CD4-positive, alpha-beta T cell treated with Interferon alpha-2 for 1 hour (primary cell): ENCODE data around the gene DEFB113.

ENCODE experiments used
- DNase-seq, 2 donors: peaks; one replicate each; pipeline ENCODE4 v3.0.0-alpha.2; 2020 to 2022

Gene DEFB113

GRCh38 chr6:49934770-49935169, 34.7 kb downstream of the DEFB113 start:
- no peak for DNase-seq

GRCh38 chr6:49933526-49933925, 35.9 kb downstream of the DEFB113 start:
- DNase-seq = no peak

- DNase-seq = no peak
These were observed 40.1 kb downstream of the DEFB113 start for GRCh38 chr6:49929340-49929739.

- no peak for DNase-seq
These were observed 45.6 kb downstream of the DEFB113 start for GRCh38 chr6:49923826-49924225.

- DNase-seq = no peak
These were observed 49.3 kb downstream of the DEFB113 start for GRCh38 chr6:49919935-49920644.

GRCh38 chr6:49919261-49919660, 50.2 kb downstream of the DEFB113 start:
- no peak for DNase-seq

- DNase-seq = no peak
These were observed 50.6 kb downstream of the DEFB113 start for GRCh38 chr6:49918787-49919186.
